ENCODE data around the gene ZBTB7B.

GRCh38 chr1:154958681-154959425, 43.7 kb upstream of the ZBTB7B start:
- no peak for TF ChIP-seq EP300 (IDR thresholded peaks at IDR 0.05)
- no peak for TF ChIP-seq POLR2A (IDR thresholded peaks at IDR 0.05; ENCODE audit: low read length)
- no peak for TF ChIP-seq REST (IDR thresholded peaks at IDR 0.05)
- no peak for TF ChIP-seq RCOR1 (IDR thresholded peaks at IDR 0.05; ENCODE audit: low read depth, low read length)
- no peak for TF ChIP-seq CTCF (IDR thresholded peaks at IDR 0.05)
- TF ChIP-seq RAD21 (conservative IDR thresholded peaks at IDR 0.05 in 1 of 2, IDR thresholded peaks at IDR 0.05 in 1 of 2), result no peak
- no peak for TF ChIP-seq EHMT2 (IDR thresholded peaks at IDR 0.05; ENCODE audit: low read depth)
- TF ChIP-seq FOXS1 (CRISPR knock-in tag; IDR thresholded peaks at IDR 0.05), result no peak
- TF ChIP-seq USF2 (IDR thresholded peaks at IDR 0.05), result no peak
- no peak for TF ChIP-seq E2F6 (IDR thresholded peaks at IDR 0.05; ENCODE audit: borderline replicate concordance, low read depth)
- TF ChIP-seq MAX (IDR thresholded peaks at IDR 0.05), result no peak

All from A549 (cell line).